Measurements from ENCODE around the gene DNAJC6.

DNAJC6 gene

DNA sequence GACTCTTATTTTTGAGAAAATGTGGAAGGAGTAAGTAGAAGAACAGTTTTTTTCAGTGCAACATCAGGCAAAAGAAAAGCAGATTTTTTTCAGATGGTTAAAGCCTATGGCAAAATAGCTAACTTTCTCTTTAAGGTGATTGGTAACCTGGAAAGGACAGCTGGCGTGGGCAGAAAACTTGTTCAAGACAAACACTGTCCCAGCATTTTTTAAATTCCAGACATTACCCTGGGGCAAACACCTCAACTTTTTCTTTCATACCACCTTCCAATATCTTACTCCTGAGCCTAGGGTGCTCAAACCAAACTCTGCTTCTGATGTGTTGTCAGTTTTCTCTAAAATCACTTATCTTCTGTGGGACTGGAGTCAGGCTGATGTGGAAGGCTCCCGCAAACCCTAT lies 108.4 kb downstream of the DNAJC6 start:
- Histone ChIP-seq H3K9me3 (ENCODE audit: insufficient read depth, low read length) (no peaks in the 10 kb centered on the region), H3K79me2 (ENCODE audit: insufficient read depth, low read length) (0 out of 2 replicates have a peak, but pooled peaks cover 5% of the 10 kb centered on the region), H3K36me3 (ENCODE audit: low read length) (no peaks in the 10 kb centered on the region), H3K9me2 (replicated peaks; ENCODE audit: insufficient read depth, low read length) (no peaks in the 10 kb centered on the region), H3K27me3 (ENCODE audit: low read length) (no peaks in the 10 kb centered on the region), H2AFZ (ENCODE audit: low read depth, low read length, severe bottlenecking) (no peak overlapping the region), H3F3A (ENCODE audit: insufficient read depth) (no peaks in the 10 kb centered on the region), H3K9ac (ENCODE audit: low read length) (no peak overlapping the region), H3K4me2 (ENCODE audit: low read depth, low read length, poor library complexity, severe bottlenecking) (no peak overlapping the region), H3K4me3 (ENCODE audit: insufficient read depth, low read length, poor library complexity, severe bottlenecking) (no peak overlapping the region), H3K27ac (ENCODE audit: low read depth, low read length) (no peak overlapping the region), H4K20me1 (ENCODE audit: low read depth, low read length) (no peaks in the 10 kb centered on the region)
- TF ChIP-seq EZH2phosphoT487 (conservative IDR thresholded peaks at IDR 0.05; ENCODE audit: low read length), result no peak
- TF ChIP-seq, protein P1, sequence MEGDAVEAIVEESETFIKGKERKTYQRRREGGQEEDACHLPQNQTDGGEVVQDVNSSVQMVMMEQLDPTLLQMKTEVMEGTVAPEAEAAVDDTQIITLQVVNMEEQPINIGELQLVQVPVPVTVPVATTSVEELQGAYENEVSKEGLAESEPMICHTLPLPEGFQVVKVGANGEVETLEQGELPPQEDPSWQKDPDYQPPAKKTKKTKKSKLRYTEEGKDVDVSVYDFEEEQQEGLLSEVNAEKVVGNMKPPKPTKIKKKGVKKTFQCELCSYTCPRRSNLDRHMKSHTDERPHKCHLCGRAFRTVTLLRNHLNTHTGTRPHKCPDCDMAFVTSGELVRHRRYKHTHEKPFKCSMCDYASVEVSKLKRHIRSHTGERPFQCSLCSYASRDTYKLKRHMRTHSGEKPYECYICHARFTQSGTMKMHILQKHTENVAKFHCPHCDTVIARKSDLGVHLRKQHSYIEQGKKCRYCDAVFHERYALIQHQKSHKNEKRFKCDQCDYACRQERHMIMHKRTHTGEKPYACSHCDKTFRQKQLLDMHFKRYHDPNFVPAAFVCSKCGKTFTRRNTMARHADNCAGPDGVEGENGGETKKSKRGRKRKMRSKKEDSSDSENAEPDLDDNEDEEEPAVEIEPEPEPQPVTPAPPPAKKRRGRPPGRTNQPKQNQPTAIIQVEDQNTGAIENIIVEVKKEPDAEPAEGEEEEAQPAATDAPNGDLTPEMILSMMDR (IDR thresholded peaks at IDR 0.05; ENCODE audit: insufficient read depth, low read length, poor library complexity, severe bottlenecking), result no peak

DNA sequence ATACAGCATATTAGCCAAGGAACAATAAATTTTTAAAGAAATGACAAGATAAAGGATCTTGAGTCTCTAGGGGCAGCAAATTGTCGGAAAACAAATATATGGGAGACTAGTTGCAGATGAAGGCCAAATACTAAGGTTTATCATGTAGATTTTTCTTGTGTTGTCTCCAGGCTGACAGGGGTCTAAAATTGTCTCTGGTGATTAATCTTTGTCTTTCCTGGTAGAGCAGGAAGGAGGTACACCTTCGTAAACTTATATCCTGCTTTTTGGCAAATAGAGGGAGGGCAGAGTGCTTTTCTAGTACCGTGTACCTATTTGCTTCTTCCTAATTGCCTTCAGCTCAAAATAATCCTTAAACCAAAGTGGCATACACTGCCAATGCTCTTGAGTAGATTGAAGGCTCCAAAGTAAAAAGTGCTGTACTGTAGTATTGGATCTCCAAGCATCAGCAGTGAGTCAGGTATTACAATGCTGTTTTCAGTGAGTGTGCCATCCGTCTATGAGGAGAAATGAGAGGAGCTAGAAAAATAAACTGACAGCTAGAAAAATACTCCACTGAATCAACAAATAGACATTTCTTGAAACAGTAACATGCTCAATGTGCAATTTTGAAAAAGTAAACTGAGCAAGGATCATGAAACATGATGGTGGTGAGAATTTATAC lies 109.3 kb downstream of the DNAJC6 start:
- Histone ChIP-seq H3K79me2 (ENCODE audit: insufficient read depth, low read length) (0 out of 2 replicates have a peak, but pooled peaks cover 5% of the 10 kb centered on the region), H4K20me1 (ENCODE audit: low read depth, low read length) (no peaks in the 10 kb centered on the region), H3F3A (ENCODE audit: insufficient read depth) (no peaks in the 10 kb centered on the region), H3K36me3 (ENCODE audit: low read length) (no peaks in the 10 kb centered on the region), H3K9me2 (replicated peaks; ENCODE audit: insufficient read depth, low read length) (no peaks in the 10 kb centered on the region), H3K27me3 (ENCODE audit: low read length) (no peaks in the 10 kb centered on the region), H3K9me3 (ENCODE audit: insufficient read depth, low read length) (no peaks in the 10 kb centered on the region), H3K27ac (ENCODE audit: low read depth, low read length) (no peak overlapping the region), H3K4me2 (ENCODE audit: low read depth, low read length, poor library complexity, severe bottlenecking) (peak overlapping the region; percentile 80), H2AFZ (ENCODE audit: low read depth, low read length, severe bottlenecking) (peak overlapping the region; percentile 99), H3K9ac (ENCODE audit: low read length) (no peak overlapping the region), H3K4me3 (ENCODE audit: insufficient read depth, low read length, poor library complexity, severe bottlenecking) (no peak overlapping the region)
- no peak for TF ChIP-seq EZH2phosphoT487 (conservative IDR thresholded peaks at IDR 0.05; ENCODE audit: low read length)
- TF ChIP-seq, protein P1 (IDR thresholded peaks at IDR 0.05; ENCODE audit: insufficient read depth, low read length, poor library complexity, severe bottlenecking), result no peak

DNA sequence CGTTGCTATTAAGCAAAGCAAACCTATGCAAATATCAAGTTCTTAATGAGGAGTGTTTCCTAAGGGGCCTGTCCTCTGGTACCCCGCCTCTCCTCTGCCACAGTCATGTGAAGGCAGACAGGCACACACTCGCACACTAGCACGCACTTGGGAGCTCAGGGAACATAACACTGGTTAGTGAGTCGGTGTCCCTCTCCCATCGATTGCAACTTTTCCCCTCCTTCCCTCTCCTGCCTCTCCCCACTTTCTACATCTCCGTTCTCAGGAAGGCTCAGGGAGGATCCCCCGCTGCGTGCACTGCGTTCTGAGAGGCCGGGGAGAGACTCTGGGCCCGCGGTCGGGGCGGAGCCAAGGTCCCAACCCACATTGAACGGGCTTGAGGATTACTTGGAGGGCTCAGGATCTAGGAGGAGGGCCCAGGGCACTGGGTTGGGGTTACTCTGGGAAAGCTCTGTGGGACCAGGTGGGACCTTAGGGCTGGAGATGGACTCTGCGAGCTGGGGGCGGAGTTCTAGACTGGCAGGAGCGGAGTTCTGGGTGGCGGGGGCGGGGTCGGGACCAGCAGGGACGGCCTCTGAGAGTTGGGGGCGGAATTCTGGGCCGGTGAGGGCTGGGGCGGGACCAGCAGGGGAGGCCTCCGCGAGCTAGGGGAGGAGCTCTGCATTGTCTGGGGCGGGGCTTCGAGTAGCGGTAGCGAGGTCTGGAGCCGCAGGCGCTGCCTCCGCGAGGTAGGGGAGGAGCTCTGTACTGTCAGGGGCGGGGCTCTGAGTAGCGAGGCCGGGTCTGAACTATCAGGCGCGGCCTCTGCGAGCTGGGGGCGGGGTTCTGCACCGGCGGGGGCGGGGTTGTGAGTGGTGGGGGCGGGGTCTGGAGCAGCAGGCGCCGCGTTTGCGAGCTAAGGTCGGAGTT lies 110.6 kb downstream of the DNAJC6 start:
- TF ChIP-seq, protein P1 (IDR thresholded peaks at IDR 0.05; ENCODE audit: insufficient read depth, low read length, poor library complexity, severe bottlenecking), result no peak
- no peak for TF ChIP-seq EZH2phosphoT487 (conservative IDR thresholded peaks at IDR 0.05; ENCODE audit: low read length)
- H3K36me3 ChIP-seq (ENCODE audit: low read length), result no peaks in the 10 kb centered on the region
- H3K9me2 ChIP-seq (replicated peaks; ENCODE audit: insufficient read depth, low read length), result no peaks in the 10 kb centered on the region
- H3K9ac ChIP-seq (ENCODE audit: low read length), result peak overlapping the region; percentile 76
- no peaks in the 10 kb centered on the region for H3K9me3 ChIP-seq (ENCODE audit: insufficient read depth, low read length)
- H3K4me2 ChIP-seq (ENCODE audit: low read depth, low read length, poor library complexity, severe bottlenecking), result peak overlapping the region; percentile 89
- H3K4me3 ChIP-seq (ENCODE audit: insufficient read depth, low read length, poor library complexity, severe bottlenecking), result peak overlapping the region; percentile 91
- no peaks in the 10 kb centered on the region for H3F3A ChIP-seq (ENCODE audit: insufficient read depth)
- no peaks in the 10 kb centered on the region for H4K20me1 ChIP-seq (ENCODE audit: low read depth, low read length)
- 0 out of 2 replicates have a peak, but pooled peaks cover 5% of the 10 kb centered on the region for H3K79me2 ChIP-seq (ENCODE audit: insufficient read depth, low read length)
- peak overlapping the region; percentile 32; the same call in 1 of the 2 replicates for H3K27ac ChIP-seq (ENCODE audit: low read depth, low read length)
- no peaks in the 10 kb centered on the region for H3K27me3 ChIP-seq (ENCODE audit: low read length)
- H2AFZ ChIP-seq (ENCODE audit: low read depth, low read length, severe bottlenecking), result peak overlapping the region; percentile 99
